ENCODE data around the gene DLEC1. TPM values are rescaled to one million over a fixed set of nuclear protein-coding genes. Genes with fewer than 3 reads are reported as not detected.

DLEC1 gene
- total and polyA plus RNA-seq, 2 donors from 2014 or later, result 0.52 to 3.3 TPM

- TF ChIP-seq CTCF (IDR thresholded peaks at IDR 0.05; ENCODE audit: borderline replicate concordance, extremely low read depth, insufficient read depth), result no peak
- no peaks in the 10 kb centered on the region for H3K9me3 ChIP-seq (ENCODE audit: control insufficient read depth in 2 of 3, insufficient read depth in 1 of 3, low read length in 3 of 3)
- H3K36me3 ChIP-seq (ENCODE audit: control insufficient read depth in 2 of 3, insufficient read depth in 3 of 3, low read length in 3 of 3), result no peaks in the 10 kb centered on the region
- DNase-seq, result no peak
- peaks cover 0 to 2% (median 0%) of the 10 kb centered on the region in 3 donors for H3K4me1 ChIP-seq (ENCODE audit: control insufficient read depth in 2 of 3, insufficient read depth in 2 of 3, low read depth in 1 of 3, low read length in 3 of 3)
- H3K27ac ChIP-seq (ENCODE audit: low read depth in 2 of 2, low read length in 2 of 2), result no peak overlapping the region
- FAIRE-seq, result no peak
- H3K27me3 ChIP-seq (ENCODE audit: control insufficient read depth, insufficient read depth, low read length), result no peaks in the 10 kb centered on the region
- no peak overlapping the region for H3K4me3 ChIP-seq (ENCODE audit: low read length in 3 of 3)
- intact Hi-C loops (cut with DNase I), result no loop called here
- H3K9ac ChIP-seq (ENCODE audit: low read length in 3 of 3), result no peak overlapping the region
These were observed 110.7 kb downstream of the DLEC1 start for GRCh38 chr3:38149708-38150107.

- Histone ChIP-seq H3K27ac (ENCODE audit: low read depth in 2 of 2, low read length in 2 of 2) (no peak overlapping the region), H3K4me1 (ENCODE audit: control insufficient read depth in 2 of 3, insufficient read depth in 2 of 3, low read depth in 1 of 3, low read length in 3 of 3) (peaks cover 0 to 5% (median 0%) of the 10 kb centered on the region in 3 donors), H3K27me3 (ENCODE audit: control insufficient read depth, insufficient read depth, low read length) (no peaks in the 10 kb centered on the region), H3K36me3 (ENCODE audit: control insufficient read depth in 2 of 3, insufficient read depth in 3 of 3, low read length in 3 of 3) (no peaks in the 10 kb centered on the region), H3K9ac (ENCODE audit: low read length in 3 of 3) (no peak overlapping the region), H3K4me3 (ENCODE audit: low read length in 3 of 3) (no peak overlapping the region), H3K9me3 (ENCODE audit: control insufficient read depth in 2 of 3, insufficient read depth in 1 of 3, low read length in 3 of 3) (no peaks in the 10 kb centered on the region)
- DNase-seq (no peak), FAIRE-seq (no peak)
- intact Hi-C loops (cut with DNase I), result no loop called here
- no peak for TF ChIP-seq CTCF (IDR thresholded peaks at IDR 0.05; ENCODE audit: borderline replicate concordance, extremely low read depth, insufficient read depth)
These were observed 111.9 kb downstream of the DLEC1 start for GRCh38 chr3:38150780-38151528.

GRCh38 chr3:38151667-38152265, 112.8 kb downstream of the DLEC1 start:
- TF ChIP-seq CTCF (IDR thresholded peaks at IDR 0.05; ENCODE audit: borderline replicate concordance, extremely low read depth, insufficient read depth), result no peak
- Histone ChIP-seq H3K4me1 (ENCODE audit: control insufficient read depth in 2 of 3, insufficient read depth in 2 of 3, low read depth in 1 of 3, low read length in 3 of 3) (peaks cover 0 to 5% (median 0%) of the 10 kb centered on the region in 3 donors), H3K27me3 (ENCODE audit: control insufficient read depth, insufficient read depth, low read length) (no peaks in the 10 kb centered on the region), H3K9me3 (ENCODE audit: control insufficient read depth in 2 of 3, insufficient read depth in 1 of 3, low read length in 3 of 3) (no peaks in the 10 kb centered on the region), H3K36me3 (ENCODE audit: control insufficient read depth in 2 of 3, insufficient read depth in 3 of 3, low read length in 3 of 3) (no peaks in the 10 kb centered on the region), H3K4me3 (ENCODE audit: low read length in 3 of 3) (no peak overlapping the region), H3K27ac (ENCODE audit: low read depth in 2 of 2, low read length in 2 of 2) (no peak overlapping the region), H3K9ac (ENCODE audit: low read length in 3 of 3) (no peak overlapping the region)
- intact Hi-C loops (cut with DNase I), result no loop called here
- FAIRE-seq (no peak), DNase-seq (no peak)

All from kidney (tissue), 14 donors.